OCI-LY7 (cell line): Measurements from ENCODE around the gene GSTM1.

Experiments used
- EZH2phosphoT487 ChIP-seq: fragments of 200-600 bp; sonication (generic); IDR thresholded peaks from 2 replicates; pipeline ENCODE4 v1.6.1; 2018; ENCODE audit warnings: low read depth, borderline replicate concordance, mild to moderate bottlenecking, mixed run types, antibody characterized with exemption, low read length, moderate library complexity, mixed read lengths
- TF ChIP-seq, protein P1 (sequence below): fragments of 200-600 bp; sonication (generic); conservative IDR thresholded peaks from 2 replicates; pipeline ENCODE4 v1.5.1; 2014; ENCODE audit warnings: mild to moderate bottlenecking, antibody characterized with exemption, low read length, moderate library complexity, mixed read lengths

DNA sequence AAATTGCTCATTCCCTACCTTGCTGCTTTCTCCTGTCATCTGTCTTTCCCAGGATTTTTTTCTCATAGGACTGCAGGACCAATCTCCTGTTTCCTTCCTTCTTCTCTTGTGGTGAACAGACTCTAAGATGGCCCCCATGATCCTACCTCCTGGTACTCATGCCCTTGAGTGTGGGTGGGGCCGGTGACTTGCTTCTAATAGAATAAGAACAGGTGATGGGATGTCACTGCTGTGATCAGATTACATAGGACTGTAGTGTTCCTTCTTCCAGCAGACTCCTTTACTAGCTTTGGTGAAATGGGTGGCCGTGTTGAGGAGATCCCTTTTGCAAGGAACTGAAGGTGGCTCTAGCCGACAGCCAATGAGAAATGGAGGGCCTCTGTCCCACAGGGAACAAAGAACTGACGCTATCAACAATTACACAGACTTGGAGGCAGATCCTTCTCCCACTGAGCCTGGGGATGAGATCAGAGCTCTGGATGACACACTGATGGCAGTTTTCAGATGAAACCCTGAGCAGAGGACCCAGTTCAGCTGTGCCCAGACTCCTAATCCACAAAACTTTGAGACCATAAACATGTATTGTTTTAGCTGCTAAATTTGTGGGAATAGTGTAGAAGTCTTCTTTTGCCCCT is 45.7 kb downstream of the GSTM1 start:
- TF ChIP-seq, protein P1, sequence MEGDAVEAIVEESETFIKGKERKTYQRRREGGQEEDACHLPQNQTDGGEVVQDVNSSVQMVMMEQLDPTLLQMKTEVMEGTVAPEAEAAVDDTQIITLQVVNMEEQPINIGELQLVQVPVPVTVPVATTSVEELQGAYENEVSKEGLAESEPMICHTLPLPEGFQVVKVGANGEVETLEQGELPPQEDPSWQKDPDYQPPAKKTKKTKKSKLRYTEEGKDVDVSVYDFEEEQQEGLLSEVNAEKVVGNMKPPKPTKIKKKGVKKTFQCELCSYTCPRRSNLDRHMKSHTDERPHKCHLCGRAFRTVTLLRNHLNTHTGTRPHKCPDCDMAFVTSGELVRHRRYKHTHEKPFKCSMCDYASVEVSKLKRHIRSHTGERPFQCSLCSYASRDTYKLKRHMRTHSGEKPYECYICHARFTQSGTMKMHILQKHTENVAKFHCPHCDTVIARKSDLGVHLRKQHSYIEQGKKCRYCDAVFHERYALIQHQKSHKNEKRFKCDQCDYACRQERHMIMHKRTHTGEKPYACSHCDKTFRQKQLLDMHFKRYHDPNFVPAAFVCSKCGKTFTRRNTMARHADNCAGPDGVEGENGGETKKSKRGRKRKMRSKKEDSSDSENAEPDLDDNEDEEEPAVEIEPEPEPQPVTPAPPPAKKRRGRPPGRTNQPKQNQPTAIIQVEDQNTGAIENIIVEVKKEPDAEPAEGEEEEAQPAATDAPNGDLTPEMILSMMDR: no peak
- no peak for TF ChIP-seq EZH2phosphoT487
